Posterior vena cava (tissue), 2 donors: ENCODE measurements around the gene PADI4. TPM values are rescaled to one million over a fixed set of nuclear protein-coding genes. Genes with fewer than 3 reads are reported as not detected.
"Not testable (repeated sequence)": the region's sequence is repeated elsewhere in the genome, so short reads cannot be mapped to it uniquely, and the experiment has no call there.

Source experiments
- DNase-seq: peaks from one replicate; pipeline ENCODE4 v3.0.0-alpha.2; 2020; ENCODE audit warnings: low spot score
- intact Hi-C, 2 donors: fragments of 100-400 bp; cut with DNase I; formaldehyde crosslinking; loops; one replicate each; pipeline versions ENCODE4 v1.14.1 to v1.14.2; 2022 to 2023
- total RNA-seq, 2 donors: library from RNA; stranded (reverse); fragmentation: NEBNext Ultra II Directional; extraction: Animal tissue kit (Norgen Biotek cat#: 25700); gene quantifications; one replicate each; pipeline ENCODE4 v1.2.1, GENCODE V29; 2021
- donor health status: DM: yes; HTN: yes; CAD: no.
- donor health status: DM: yes; HTN: yes; CAD: no.

Gene PADI4
- total RNA-seq, 2 donors from 2014 or later = 0.48 to 6.3 TPM

- peak; percentile 64 for DNase-seq
- intact Hi-C loops = no loop called here
Observed at GRCh38 chr1:17342014-17342441, 34.0 kb downstream of the PADI4 start.

- peak; percentile 9 for DNase-seq
- intact Hi-C loops = not testable (repeated sequence)
Observed at GRCh38 chr1:17345506-17345905, 37.5 kb downstream of the PADI4 start.

- DNase-seq = peak; percentile 43
- intact Hi-C loops = no loop called here
Observed at GRCh38 chr1:17346046-17346789, 38.2 kb downstream of the PADI4 start.

GRCh38 chr1:17347769-17348592 is 40.0 kb downstream of the PADI4 start:
- intact Hi-C loops = no loop called here
- peak; percentile 55 for DNase-seq

- intact Hi-C loops = no loop called here
- peak; percentile 37 for DNase-seq
Observed at GRCh38 chr1:17348593-17349234, 40.7 kb downstream of the PADI4 start.

GRCh38 chr1:17350083-17350482 is 42.1 kb downstream of the PADI4 start:
- no peak for DNase-seq
- intact Hi-C loops = no loop called here

- DNase-seq = no peak
- intact Hi-C loops = no loop called here
Observed at GRCh38 chr1:17350928-17351446, 43.0 kb downstream of the PADI4 start.

- no peak for DNase-seq
- intact Hi-C loops = no loop called here
Observed at GRCh38 chr1:17351598-17352324, 43.8 kb downstream of the PADI4 start.

- intact Hi-C loops = no loop called here
- DNase-seq = no peak
Observed at GRCh38 chr1:17352419-17352909, 44.5 kb downstream of the PADI4 start.

GRCh38 chr1:17355898-17356297 is 47.9 kb downstream of the PADI4 start:
- intact Hi-C loops = no loop called here
- no peak for DNase-seq

- no peak for DNase-seq
Observed at GRCh38 chr1:17356387-17357026, 48.5 kb downstream of the PADI4 start.

GRCh38 chr1:17358557-17358956 is 50.6 kb downstream of the PADI4 start:
- intact Hi-C loops = no loop called here
- DNase-seq = no peak

More at GRCh38 chr1:17356387-17357026, 48.5 kb downstream of the PADI4 start:
- intact Hi-C loops = no loop called here

- DNase-seq = no peak
- intact Hi-C loops = no loop called here
Observed at GRCh38 chr1:17359031-17359430, 51.0 kb downstream of the PADI4 start.

- DNase-seq = no peak
- intact Hi-C loops = no loop called here
Observed at GRCh38 chr1:17359808-17360207, 51.8 kb downstream of the PADI4 start.

GRCh38 chr1:17360272-17360956 is 52.4 kb downstream of the PADI4 start:
- intact Hi-C loops = no loop called here
- no peak for DNase-seq

GRCh38 chr1:17361687-17362086 is 53.7 kb downstream of the PADI4 start:
- intact Hi-C loops = no loop called here
- no peak for DNase-seq

GRCh38 chr1:17363351-17363750 is 55.4 kb downstream of the PADI4 start:
- no peak for DNase-seq
- intact Hi-C loops = no loop called here

GRCh38 chr1:17363771-17364170 is 55.8 kb downstream of the PADI4 start:
- intact Hi-C loops = no loop called here
- DNase-seq = no peak
